Measurements from ENCODE around the gene AQP6.

Gene AQP6

GRCh38 chr12:49952391-49953055, 20.2 kb upstream of the AQP6 start:
- Histone ChIP-seq H3K9me3 (ENCODE audit: insufficient read depth, low read length, severe bottlenecking) (no peaks in the 10 kb centered on the region), H2AFZ (ENCODE audit: low read depth, low read length) (no peak overlapping the region), H3K36me3 (ENCODE audit: insufficient read depth, low read length) (no peaks in the 10 kb centered on the region), H4K20me1 (ENCODE audit: insufficient read depth, low read length) (no peaks in the 10 kb centered on the region), H3K4me2 (ENCODE audit: insufficient read depth, low read length) (no peak overlapping the region), H3K9ac (ENCODE audit: low read depth, low read length) (no peak overlapping the region), H3K27me3 (ENCODE audit: insufficient read depth, low read length, poor library complexity) (no peaks in the 10 kb centered on the region), H3K79me2 (ENCODE audit: insufficient read depth, low read length) (no peaks in the 10 kb centered on the region), H3K27ac (ENCODE audit: low read length) (no peak overlapping the region), H3K4me1 (ENCODE audit: insufficient read depth, low read length) (no peaks in the 10 kb centered on the region), H3K4me3 (ENCODE audit: low read depth in 1 of 2, low read length in 2 of 2) (no peak overlapping the region)
- no peak for DNase-seq
- TF ChIP-seq CTCF (IDR thresholded peaks at IDR 0.05; ENCODE audit: borderline replicate concordance, extremely low read depth, low read length, poor library complexity, severe bottlenecking): no peak
- TF ChIP-seq EZH2 (IDR thresholded peaks at IDR 0.05; ENCODE audit: borderline replicate concordance, low read depth, low read length, severe bottlenecking): no peak
- ATAC-seq (ENCODE audit: insufficient read depth, low read depth): no peak

- DNase-seq: no peak
- no peaks in the 10 kb centered on the region for H3K4me1 ChIP-seq (ENCODE audit: insufficient read depth, low read length)
- no peak overlapping the region for H3K27ac ChIP-seq (ENCODE audit: low read length)
- no peak for ATAC-seq (ENCODE audit: insufficient read depth, low read depth)
- no peak overlapping the region for H3K9ac ChIP-seq (ENCODE audit: low read depth, low read length)
- H3K4me2 ChIP-seq (ENCODE audit: insufficient read depth, low read length): no peak overlapping the region
- no peaks in the 10 kb centered on the region for H4K20me1 ChIP-seq (ENCODE audit: insufficient read depth, low read length)
- no peak overlapping the region for H3K4me3 ChIP-seq (ENCODE audit: low read depth in 1 of 2, low read length in 2 of 2)
- H3K27me3 ChIP-seq (ENCODE audit: insufficient read depth, low read length, poor library complexity): no peaks in the 10 kb centered on the region
- no peaks in the 10 kb centered on the region for H3K36me3 ChIP-seq (ENCODE audit: insufficient read depth, low read length)
- no peak for TF ChIP-seq CTCF (IDR thresholded peaks at IDR 0.05; ENCODE audit: borderline replicate concordance, extremely low read depth, low read length, poor library complexity, severe bottlenecking)
- no peak for TF ChIP-seq EZH2 (IDR thresholded peaks at IDR 0.05; ENCODE audit: borderline replicate concordance, low read depth, low read length, severe bottlenecking)
- no peaks in the 10 kb centered on the region for H3K79me2 ChIP-seq (ENCODE audit: insufficient read depth, low read length)
- H3K9me3 ChIP-seq (ENCODE audit: insufficient read depth, low read length, severe bottlenecking): no peaks in the 10 kb centered on the region
- H2AFZ ChIP-seq (ENCODE audit: low read depth, low read length): no peak overlapping the region
Observed at GRCh38 chr12:49953151-49953550, 19.6 kb upstream of the AQP6 start.

- Histone ChIP-seq H3K36me3 (ENCODE audit: insufficient read depth, low read length) (no peaks in the 10 kb centered on the region), H3K4me3 (ENCODE audit: low read depth in 1 of 2, low read length in 2 of 2) (no peak overlapping the region), H3K79me2 (ENCODE audit: insufficient read depth, low read length) (no peaks in the 10 kb centered on the region), H3K9ac (ENCODE audit: low read depth, low read length) (no peak overlapping the region), H3K27ac (ENCODE audit: low read length) (no peak overlapping the region), H3K27me3 (ENCODE audit: insufficient read depth, low read length, poor library complexity) (no peaks in the 10 kb centered on the region), H4K20me1 (ENCODE audit: insufficient read depth, low read length) (no peaks in the 10 kb centered on the region), H3K4me1 (ENCODE audit: insufficient read depth, low read length) (no peaks in the 10 kb centered on the region), H3K4me2 (ENCODE audit: insufficient read depth, low read length) (no peak overlapping the region), H3K9me3 (ENCODE audit: insufficient read depth, low read length, severe bottlenecking) (no peaks in the 10 kb centered on the region), H2AFZ (ENCODE audit: low read depth, low read length) (no peak overlapping the region)
- TF ChIP-seq CTCF (IDR thresholded peaks at IDR 0.05; ENCODE audit: borderline replicate concordance, extremely low read depth, low read length, poor library complexity, severe bottlenecking) (no peak), EZH2 (IDR thresholded peaks at IDR 0.05; ENCODE audit: borderline replicate concordance, low read depth, low read length, severe bottlenecking) (no peak)
- ATAC-seq (ENCODE audit: insufficient read depth, low read depth): no peak
- no peak for DNase-seq
Observed at GRCh38 chr12:49953961-49954846, 18.5 kb upstream of the AQP6 start.
